HG03378 (cell line): ENCODE results near the gene ACTRT1.

Experiments
- ATAC-seq: cut with Tn5 transposase; IDR thresholded peaks from one replicate; pipeline ENCODE4 v1.9.1; 2021; ENCODE audit warnings: mild to moderate bottlenecking, moderate library complexity; ENCODE audit not compliant: unreplicated experiment

ACTRT1 gene

DNA sequence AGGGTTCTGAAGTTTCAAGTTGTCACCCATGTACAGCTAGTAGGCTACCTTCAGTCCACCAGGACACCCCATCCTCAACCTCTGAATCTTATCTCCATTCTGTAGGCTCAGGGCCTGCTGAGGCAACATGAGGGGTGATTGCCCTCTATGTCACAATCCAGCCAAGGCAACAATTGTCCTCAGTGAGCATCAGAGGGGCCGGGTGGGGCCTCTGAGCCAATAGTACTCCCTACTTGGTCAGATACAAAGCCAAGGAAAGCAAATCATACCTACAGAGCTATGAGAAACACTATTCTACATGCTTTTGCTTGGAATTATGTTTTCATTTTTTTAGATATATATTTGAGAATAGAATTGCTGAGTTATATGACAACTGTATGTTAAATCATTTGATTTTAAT lies at the start of gene ACTRT1:
Gene ACTRT1 (minus strand): TSS at position 101 of the 400 bp plus-strand sequence. CDS start 197 bp downstream, outside the sequence.
- ATAC-seq: no peak

DNA sequence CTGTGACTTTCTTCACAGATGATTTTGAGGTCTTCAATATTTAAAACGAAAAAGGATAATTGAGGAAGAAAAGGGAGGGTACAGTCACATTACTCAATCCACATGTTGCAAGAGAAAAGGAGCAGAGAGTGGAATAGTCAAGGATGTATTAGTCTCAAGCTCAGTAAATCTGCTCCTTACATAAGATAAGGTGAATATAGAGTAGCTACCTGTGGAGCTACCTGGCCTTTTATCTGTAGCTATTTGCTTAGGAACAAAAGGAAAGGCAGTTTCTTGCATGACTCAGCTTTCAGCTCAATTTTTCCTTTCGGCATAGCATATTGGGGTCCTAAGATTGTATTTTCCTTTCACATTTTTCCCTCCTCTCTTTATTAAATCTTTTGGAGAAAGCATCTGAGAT lies 26.3 kb upstream of the ACTRT1 start:
- ATAC-seq: no peak

DNA sequence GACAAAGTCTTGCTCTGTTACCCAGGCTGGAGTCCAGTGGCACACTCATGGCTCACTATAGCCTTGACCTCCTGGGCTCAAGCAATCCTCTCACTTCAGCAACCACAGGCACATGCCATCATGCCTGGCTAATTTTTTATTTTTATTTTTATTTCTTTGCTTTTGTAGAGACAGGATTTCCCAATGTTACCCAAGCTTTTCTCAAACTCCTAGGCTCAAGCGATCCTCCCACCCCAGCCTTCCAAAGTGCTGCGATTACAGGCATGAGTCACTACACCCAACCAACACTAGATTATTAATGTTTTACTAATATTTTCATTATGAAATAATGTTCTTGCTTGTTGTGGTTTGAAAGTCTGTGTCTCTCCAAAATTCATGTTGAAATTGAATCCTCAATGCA lies 5.2 kb upstream of the ACTRT1 start:
- no peak for ATAC-seq

DNA sequence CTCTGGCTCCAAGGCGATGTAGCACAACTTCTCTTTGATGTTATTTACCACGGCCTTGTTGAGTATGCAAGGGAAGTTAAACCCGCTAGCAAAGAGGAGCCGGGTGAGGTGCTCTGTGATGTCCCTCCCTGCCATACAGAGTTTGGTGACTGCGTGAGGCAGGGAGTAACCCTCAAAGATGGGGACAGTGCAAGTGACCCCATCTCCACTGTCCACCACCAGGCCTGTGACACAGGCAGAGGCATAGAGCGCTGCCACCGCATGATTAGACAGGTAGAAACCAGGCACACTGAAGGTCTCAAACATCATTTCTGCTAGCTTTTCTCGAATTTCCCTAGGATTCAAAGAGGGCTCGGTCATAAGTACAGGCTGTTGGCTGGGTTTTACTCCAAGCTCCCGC lies 677 bp downstream of the ACTRT1 start:
- no peak for ATAC-seq

DNA sequence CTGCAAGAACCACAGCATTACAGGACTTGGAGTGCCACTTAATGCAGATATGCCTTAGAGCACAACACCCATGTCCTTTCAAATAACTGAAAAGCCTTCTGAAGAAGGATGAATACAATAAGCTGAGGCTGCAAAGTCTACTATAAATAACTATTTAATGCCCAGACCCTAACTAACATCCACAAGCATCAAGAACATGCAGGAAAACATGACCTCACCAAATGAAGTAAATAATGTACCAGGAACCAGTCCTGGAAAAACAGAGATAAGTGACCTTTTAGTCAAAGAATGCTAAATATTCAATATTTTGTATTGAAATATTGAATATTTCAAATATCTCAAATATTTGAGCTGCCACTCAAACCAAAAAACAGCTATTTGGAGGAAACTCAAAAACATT lies 16.9 kb downstream of the ACTRT1 start:
- ATAC-seq: no peak

DNA sequence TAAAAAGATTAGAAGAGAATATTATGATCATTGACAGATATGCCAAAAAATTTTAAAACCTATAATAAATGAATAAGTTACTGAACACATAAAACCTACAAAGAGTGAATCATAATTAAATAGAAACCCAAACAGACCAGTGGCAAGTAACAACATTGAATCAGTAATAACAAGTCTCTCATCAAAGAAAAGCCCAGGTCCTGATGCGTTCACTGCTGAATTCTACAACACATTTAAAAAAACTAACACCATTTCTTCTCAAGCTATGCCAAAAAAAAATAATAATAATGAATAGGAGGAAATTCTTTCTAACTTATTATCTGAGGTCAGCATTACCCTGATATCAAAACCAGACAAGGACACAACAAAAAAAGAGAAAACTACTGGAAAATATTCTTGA lies 30.6 kb downstream of the ACTRT1 start:
- ATAC-seq: no peak

DNA sequence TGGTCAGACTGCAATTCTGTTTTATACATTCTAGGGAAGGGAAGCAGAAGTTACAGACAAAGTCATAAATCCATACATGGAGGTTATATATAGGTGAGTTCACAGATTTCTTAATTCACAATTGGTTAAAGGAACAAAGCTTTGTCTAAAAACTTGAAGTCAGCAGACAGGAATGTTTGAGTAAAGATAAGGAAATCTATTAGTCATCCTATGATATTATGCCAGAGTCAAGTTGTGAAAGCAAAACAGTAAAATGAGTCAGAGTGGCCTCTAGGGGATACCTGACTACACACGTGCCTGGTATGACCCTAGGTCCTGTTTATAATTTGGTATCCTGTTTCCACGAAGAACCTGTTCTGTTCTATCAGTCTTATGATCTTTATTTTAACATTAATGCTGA lies 31.5 kb downstream of the ACTRT1 start:
- ATAC-seq: no peak

DNA sequence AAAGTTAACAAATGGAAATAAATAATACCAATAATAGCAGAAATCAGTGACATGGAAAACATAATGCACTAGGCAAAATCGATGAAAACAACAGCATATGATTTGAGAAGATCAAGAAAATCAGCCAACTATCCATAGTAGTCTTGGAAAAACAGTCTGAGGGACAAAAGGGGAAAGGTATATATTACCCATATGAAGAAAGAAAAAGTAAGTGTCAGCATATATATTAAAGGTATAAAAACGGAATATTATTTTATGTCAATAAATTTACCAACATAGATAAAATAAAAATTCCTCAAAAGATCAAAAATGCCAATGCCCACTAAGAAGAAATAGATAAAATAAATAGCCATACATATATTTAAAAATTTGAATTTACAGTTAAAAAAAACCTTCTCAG lies 33.0 kb downstream of the ACTRT1 start:
- ATAC-seq: no peak

DNA sequence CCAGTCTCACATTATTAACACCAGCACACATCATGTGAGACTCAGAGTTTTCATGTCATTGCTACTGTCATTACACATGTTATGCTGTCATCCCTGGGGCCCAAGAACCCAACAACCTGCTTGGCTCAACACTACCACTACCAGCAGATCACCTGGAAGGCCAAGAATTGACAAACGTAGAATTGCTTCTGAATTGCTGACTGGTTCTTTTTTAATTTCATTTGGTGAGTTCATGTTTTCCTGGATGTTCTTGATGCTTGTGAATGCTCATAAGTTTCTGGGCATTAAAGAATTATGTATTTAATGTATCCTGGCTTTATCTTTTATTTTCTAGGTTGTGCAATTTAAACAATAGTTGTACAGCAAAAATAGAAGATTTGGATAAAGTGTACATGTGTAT lies 40.2 kb downstream of the ACTRT1 start:
- no peak for ATAC-seq

DNA sequence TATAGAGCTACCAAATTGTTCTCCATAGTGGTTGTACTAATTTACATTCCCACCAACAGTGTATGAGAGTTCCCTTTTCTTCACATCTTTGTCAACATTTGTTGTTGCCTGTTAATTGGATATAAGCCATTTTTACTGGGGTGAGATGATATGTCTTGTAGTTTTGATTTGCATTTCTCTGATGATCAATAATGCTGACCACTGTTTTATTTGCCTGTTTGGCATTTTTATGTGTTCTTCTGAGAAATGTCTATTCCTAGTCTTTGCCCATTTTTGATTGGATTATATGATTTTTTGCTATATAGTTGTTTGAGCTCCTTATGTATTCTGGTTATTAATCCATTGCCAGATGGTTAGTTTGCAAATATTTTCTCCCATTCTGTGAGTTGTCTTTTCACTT lies 44.3 kb downstream of the ACTRT1 start:
- ATAC-seq: no peak
